HepG2 (cell line): Measurements from ENCODE around the gene SAP30. TPM values are rescaled to one million over a fixed set of nuclear protein-coding genes. Genes with fewer than 3 reads are reported as not detected.
A peak's percentile ranks its signal among the peaks of the same experiment; 100 is the strongest.

Experiments
- ARNT ChIP-seq: fragments of 450-650 bp; IDR thresholded peaks from 2 replicates; pipeline ENCODE4 v1.6.1; 2017
- BORCS8-MEF2B ChIP-seq: sonication (generic); formaldehyde crosslinking; IDR thresholded peaks from 2 replicates; pipeline ENCODE4 v1.8.0; 2022; ENCODE audit warnings: mild to moderate bottlenecking, missing genetic modification reagents
- BRD4 ChIP-seq: sonication (generic); formaldehyde crosslinking; IDR thresholded peaks from 2 replicates; pipeline ENCODE4 v1.4.0; 2020; ENCODE audit warnings: missing genetic modification reagents
- EZH2 ChIP-seq: conservative IDR thresholded peaks from 2 replicates; pipeline ENCODE4 v1.6.1; 2012; ENCODE audit warnings: mild to moderate bottlenecking, low read depth, low read length, moderate library complexity
- KDM6A ChIP-seq: IDR thresholded peaks from 2 replicates; pipeline ENCODE4 v1.6.1; 2016; ENCODE audit warnings: low read depth
- KMT2B ChIP-seq: IDR thresholded peaks from 2 replicates; pipeline ENCODE4 v1.6.1; 2016; ENCODE audit warnings: missing genetic modification reagents, missing compliant biosample characterization
- MED13 ChIP-seq: sonication (generic); formaldehyde crosslinking; IDR thresholded peaks from 2 replicates; pipeline ENCODE4 v1.5.0; 2020; ENCODE audit warnings: missing genetic modification reagents
- NFKB2 ChIP-seq: sonication (generic); formaldehyde crosslinking; IDR thresholded peaks from 2 replicates; pipeline ENCODE4 v1.4.0; 2020; ENCODE audit warnings: missing genetic modification reagents, borderline replicate concordance
- PHF5A ChIP-seq: IDR thresholded peaks from one replicate; pipeline ENCODE4 v1.6.1; 2018; ENCODE audit warnings: low read depth, missing genetic modification reagents; ENCODE audit not compliant: unreplicated experiment
- RFX5 ChIP-seq: IDR thresholded peaks from 2 replicates; pipeline ENCODE4 v1.6.1; 2011; ENCODE audit warnings: low read depth, low read length, improper control_type of control experiment
- TARDBP ChIP-seq: sonication (generic); formaldehyde crosslinking; IDR thresholded peaks from 2 replicates; pipeline ENCODE4 v1.8.0; 2022; ENCODE audit warnings: mild to moderate bottlenecking, missing genetic modification reagents
- ZNF292 ChIP-seq: sonication (generic); formaldehyde crosslinking; IDR thresholded peaks from 2 replicates; pipeline ENCODE4 v1.8.1; 2022; ENCODE audit warnings: mild to moderate bottlenecking, low read depth, missing genetic modification reagents, borderline replicate concordance
- ZNF331 ChIP-seq: sonication (generic); formaldehyde crosslinking; IDR thresholded peaks from 2 replicates; pipeline ENCODE4 v1.4.0; 2020; ENCODE audit warnings: missing genetic modification reagents
- ZNF33B ChIP-seq: sonication (generic); formaldehyde crosslinking; IDR thresholded peaks from 2 replicates; pipeline ENCODE4 v1.5.1; 2020; ENCODE audit warnings: mild to moderate bottlenecking, missing genetic modification reagents
- ZNF546 ChIP-seq: sonication (generic); formaldehyde crosslinking; conservative IDR thresholded peaks from 2 replicates; pipeline ENCODE4 v1.8.1; 2023; ENCODE audit warnings: mild to moderate bottlenecking, missing genetic modification reagents
- ZNF574 ChIP-seq: sonication (generic); formaldehyde crosslinking; IDR thresholded peaks from 2 replicates; pipeline ENCODE4 v1.4.0; 2020; ENCODE audit warnings: missing genetic modification reagents
- ZNF772 ChIP-seq: sonication (generic); formaldehyde crosslinking; IDR thresholded peaks from 2 replicates; pipeline ENCODE4 v1.5.0; 2020; ENCODE audit warnings: mild to moderate bottlenecking, missing genetic modification reagents
- ZNF841 ChIP-seq: sonication (generic); formaldehyde crosslinking; IDR thresholded peaks from 2 replicates; pipeline ENCODE4 v1.8.1; 2023; ENCODE audit warnings: missing genetic modification reagents, borderline replicate concordance
- ZNF883 ChIP-seq: sonication (generic); formaldehyde crosslinking; IDR thresholded peaks from 2 replicates; pipeline ENCODE4 v1.5.1; 2020; ENCODE audit warnings: mild to moderate bottlenecking, missing genetic modification reagents; ENCODE audit errors: not compliant biosample characterization
- polyA plus RNA-seq, 8 experiments: library from polyadenylated mRNA; depleted of rRNA in 3 of 8; stranded (reverse) in 7 of 8; unstranded in 1 of 8; fragments of >200 nt; fragmentation: Illumina TruSeq in 4 of 8; extraction: Trizol in 4 of 8; gene quantifications; 2 replicates each; pipeline versions ENCODE4 v1.2.1 to v1.2.3, GENCODE V29; 2011 to 2016; ENCODE audit warnings: low read depth in 4 of 8, missing spikeins in 1 of 8, mixed read lengths in 1 of 8; ENCODE audit not compliant: insufficient read depth in 1 of 8
- total RNA-seq, 5 experiments: library from RNA; depleted of rRNA; stranded (reverse); fragments of >200 nt; fragmentation: Illumina TruSeq; extraction: Trizol; gene quantifications; 2 replicates each; pipeline ENCODE4 v1.2.3, GENCODE V29; 2016; ENCODE audit warnings: low read depth in 1 of 5
- TF ChIP-seq, protein P1 (sequence below): sonication (generic); formaldehyde crosslinking; IDR thresholded peaks from 2 replicates; pipeline ENCODE4 v1.8.0; 2022; ENCODE audit warnings: missing genetic modification reagents, mild to moderate bottlenecking, borderline replicate concordance
- TF ChIP-seq, protein P2 (sequence below): sonication (generic); formaldehyde crosslinking; IDR thresholded peaks from 2 replicates; pipeline ENCODE4 v1.5.0; 2020; ENCODE audit warnings: missing genetic modification reagents
- TF ChIP-seq, protein P3 (sequence below): sonication (generic); formaldehyde crosslinking; IDR thresholded peaks from 2 replicates; pipeline ENCODE4 v1.4.0; 2020; ENCODE audit warnings: missing genetic modification reagents
- TF ChIP-seq, protein P4 (sequence below): sonication (generic); formaldehyde crosslinking; IDR thresholded peaks from 2 replicates; pipeline ENCODE4 v1.5.0; 2020; ENCODE audit warnings: mild to moderate bottlenecking, missing genetic modification reagents

Gene SAP30
- total and polyA plus RNA-seq, 2 of the 13 experiments (the other 11 are each of a cell fraction or from before 2014, with no cell fraction given) = 14.2 to 25.1 TPM

GRCh38 chr4:173370477-173371291 lies at the start of gene SAP30 (continued):
- TF ChIP-seq, protein P1, sequence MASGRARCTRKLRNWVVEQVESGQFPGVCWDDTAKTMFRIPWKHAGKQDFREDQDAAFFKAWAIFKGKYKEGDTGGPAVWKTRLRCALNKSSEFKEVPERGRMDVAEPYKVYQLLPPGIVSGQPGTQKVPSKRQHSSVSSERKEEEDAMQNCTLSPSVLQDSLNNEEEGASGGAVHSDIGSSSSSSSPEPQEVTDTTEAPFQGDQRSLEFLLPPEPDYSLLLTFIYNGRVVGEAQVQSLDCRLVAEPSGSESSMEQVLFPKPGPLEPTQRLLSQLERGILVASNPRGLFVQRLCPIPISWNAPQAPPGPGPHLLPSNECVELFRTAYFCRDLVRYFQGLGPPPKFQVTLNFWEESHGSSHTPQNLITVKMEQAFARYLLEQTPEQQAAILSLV (CRISPR knock-in tag) = 0 out of 2 replicates have a peak, but pooled peaks have one; percentile 45
- TF ChIP-seq ZNF883 (CRISPR knock-in tag) (peak; percentile 50), ZNF546 (CRISPR knock-in tag) (peak; percentile 95; the same call in 1 of the 2 replicates), NFKB2 (CRISPR knock-in tag) (peak; percentile 86; the same call in 1 of the 2 replicates), MED13 (CRISPR knock-in tag) (no peak; the same call in 1 of the 2 replicates), ZNF33B (CRISPR knock-in tag) (no peak), KMT2B (CRISPR knock-in tag) (peak; percentile 79), BRD4 (CRISPR knock-in tag) (no peak), KDM6A (no peak), ZNF331 (peak; percentile 78), EZH2 (no peak), RFX5 (no peak), ZNF574 (CRISPR knock-in tag) (0 out of 2 replicates have a peak, but pooled peaks have one; percentile 50), BORCS8-MEF2B (CRISPR knock-in tag) (peak; percentile 67; the same call in 1 of the 2 replicates), ZNF841 (no peak), ARNT (no peak), PHF5A (no peak), TARDBP (CRISPR knock-in tag) (peak; percentile 38; the same call in 1 of the 2 replicates), ZNF292 (CRISPR knock-in tag) (peak; percentile 62; the same call in 1 of the 2 replicates), ZNF772 (peak; percentile 71; the same call in 1 of the 2 replicates)
- TF ChIP-seq, protein P2, sequence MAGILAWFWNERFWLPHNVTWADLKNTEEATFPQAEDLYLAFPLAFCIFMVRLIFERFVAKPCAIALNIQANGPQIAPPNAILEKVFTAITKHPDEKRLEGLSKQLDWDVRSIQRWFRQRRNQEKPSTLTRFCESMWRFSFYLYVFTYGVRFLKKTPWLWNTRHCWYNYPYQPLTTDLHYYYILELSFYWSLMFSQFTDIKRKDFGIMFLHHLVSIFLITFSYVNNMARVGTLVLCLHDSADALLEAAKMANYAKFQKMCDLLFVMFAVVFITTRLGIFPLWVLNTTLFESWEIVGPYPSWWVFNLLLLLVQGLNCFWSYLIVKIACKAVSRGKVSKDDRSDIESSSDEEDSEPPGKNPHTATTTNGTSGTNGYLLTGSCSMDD (CRISPR knock-in tag) = no peak
- TF ChIP-seq, protein P3, sequence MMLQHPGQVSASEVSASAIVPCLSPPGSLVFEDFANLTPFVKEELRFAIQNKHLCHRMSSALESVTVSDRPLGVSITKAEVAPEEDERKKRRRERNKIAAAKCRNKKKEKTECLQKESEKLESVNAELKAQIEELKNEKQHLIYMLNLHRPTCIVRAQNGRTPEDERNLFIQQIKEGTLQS = no peak
- TF ChIP-seq, protein P4, sequence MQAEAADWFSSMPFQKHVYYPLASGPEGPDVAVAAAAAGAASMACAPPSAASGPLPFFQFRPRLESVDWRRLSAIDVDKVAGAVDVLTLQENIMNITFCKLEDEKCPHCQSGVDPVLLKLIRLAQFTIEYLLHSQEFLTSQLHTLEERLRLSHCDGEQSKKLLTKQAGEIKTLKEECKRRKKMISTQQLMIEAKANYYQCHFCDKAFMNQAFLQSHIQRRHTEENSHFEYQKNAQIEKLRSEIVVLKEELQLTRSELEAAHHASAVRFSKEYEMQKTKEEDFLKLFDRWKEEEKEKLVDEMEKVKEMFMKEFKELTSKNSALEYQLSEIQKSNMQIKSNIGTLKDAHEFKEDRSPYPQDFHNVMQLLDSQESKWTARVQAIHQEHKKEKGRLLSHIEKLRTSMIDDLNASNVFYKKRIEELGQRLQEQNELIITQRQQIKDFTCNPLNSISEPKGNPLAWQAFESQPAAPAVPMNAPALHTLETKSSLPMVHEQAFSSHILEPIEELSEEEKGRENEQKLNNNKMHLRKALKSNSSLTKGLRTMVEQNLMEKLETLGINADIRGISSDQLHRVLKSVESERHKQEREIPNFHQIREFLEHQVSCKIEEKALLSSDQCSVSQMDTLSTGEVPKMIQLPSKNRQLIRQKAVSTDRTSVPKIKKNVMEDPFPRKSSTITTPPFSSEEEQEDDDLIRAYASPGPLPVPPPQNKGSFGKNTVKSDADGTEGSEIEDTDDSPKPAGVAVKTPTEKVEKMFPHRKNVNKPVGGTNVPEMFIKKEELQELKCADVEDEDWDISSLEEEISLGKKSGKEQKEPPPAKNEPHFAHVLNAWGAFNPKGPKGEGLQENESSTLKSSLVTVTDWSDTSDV (CRISPR knock-in tag) = no peak
